G401.6 (cell line): Measurements from ENCODE around the gene RASGRP3.
"Not testable (repeated sequence)": the region's sequence is repeated elsewhere in the genome, so short reads cannot be mapped to it uniquely, and the experiment has no call there.

Experiments
- FAIRE-seq: peaks from 2 replicates; lab custom pipeline; 2012; peaks lifted over from hg19 to GRCh38; lab: Jason Lieb, UNC

The RASGRP3 gene

GRCh38 chr2:33476131-33476792 lies at the start of gene RASGRP3:
RASGRP3 (plus strand) TSS chr2:33476649; CDS start chr2:33515137, 38,488 bp downstream.
- no peak for FAIRE-seq

- FAIRE-seq: no peak
These were observed 49.7 kb upstream of the RASGRP3 start for GRCh38 chr2:33426666-33427231.

- FAIRE-seq: no peak
These were observed 46.4 kb upstream of the RASGRP3 start for GRCh38 chr2:33430077-33430476.

GRCh38 chr2:33430856-33431255 lies 45.6 kb upstream of the RASGRP3 start:
- no peak for FAIRE-seq

GRCh38 chr2:33432871-33433270 lies 43.6 kb upstream of the RASGRP3 start:
- no peak for FAIRE-seq

GRCh38 chr2:33433279-33434235 lies 42.9 kb upstream of the RASGRP3 start:
- no peak for FAIRE-seq

- FAIRE-seq: no peak
These were observed 40.9 kb upstream of the RASGRP3 start for GRCh38 chr2:33435518-33435917.

- FAIRE-seq: no peak
These were observed 40.4 kb upstream of the RASGRP3 start for GRCh38 chr2:33436083-33436482.

- no peak for FAIRE-seq
These were observed 39.2 kb upstream of the RASGRP3 start for GRCh38 chr2:33437297-33437696.

- no peak for FAIRE-seq
These were observed 38.6 kb upstream of the RASGRP3 start for GRCh38 chr2:33437815-33438214.

GRCh38 chr2:33441235-33441810 lies 35.1 kb upstream of the RASGRP3 start:
- FAIRE-seq: no peak

- FAIRE-seq: not testable (repeated sequence)
These were observed 34.4 kb upstream of the RASGRP3 start for GRCh38 chr2:33442052-33442451.

GRCh38 chr2:33442528-33443079 lies 33.8 kb upstream of the RASGRP3 start:
- no peak for FAIRE-seq

- FAIRE-seq: no peak
These were observed 33.1 kb upstream of the RASGRP3 start for GRCh38 chr2:33443274-33443829.

- no peak for FAIRE-seq
These were observed 31.5 kb upstream of the RASGRP3 start for GRCh38 chr2:33444967-33445366.

- FAIRE-seq: no peak
These were observed 28.1 kb upstream of the RASGRP3 start for GRCh38 chr2:33448220-33448899.

GRCh38 chr2:33451214-33451613 lies 25.2 kb upstream of the RASGRP3 start:
- no peak for FAIRE-seq

GRCh38 chr2:33451825-33452224 lies 24.6 kb upstream of the RASGRP3 start:
- no peak for FAIRE-seq

- FAIRE-seq: no peak
These were observed 23.9 kb upstream of the RASGRP3 start for GRCh38 chr2:33452545-33452944.

GRCh38 chr2:33453905-33454479 lies 22.5 kb upstream of the RASGRP3 start:
- no peak for FAIRE-seq
